ENCODE results near the gene MYH9.

GRCh38 chr22:36300396-36301212 is 87.2 kb downstream of the MYH9 start:
- TF ChIP-seq, protein P1, sequence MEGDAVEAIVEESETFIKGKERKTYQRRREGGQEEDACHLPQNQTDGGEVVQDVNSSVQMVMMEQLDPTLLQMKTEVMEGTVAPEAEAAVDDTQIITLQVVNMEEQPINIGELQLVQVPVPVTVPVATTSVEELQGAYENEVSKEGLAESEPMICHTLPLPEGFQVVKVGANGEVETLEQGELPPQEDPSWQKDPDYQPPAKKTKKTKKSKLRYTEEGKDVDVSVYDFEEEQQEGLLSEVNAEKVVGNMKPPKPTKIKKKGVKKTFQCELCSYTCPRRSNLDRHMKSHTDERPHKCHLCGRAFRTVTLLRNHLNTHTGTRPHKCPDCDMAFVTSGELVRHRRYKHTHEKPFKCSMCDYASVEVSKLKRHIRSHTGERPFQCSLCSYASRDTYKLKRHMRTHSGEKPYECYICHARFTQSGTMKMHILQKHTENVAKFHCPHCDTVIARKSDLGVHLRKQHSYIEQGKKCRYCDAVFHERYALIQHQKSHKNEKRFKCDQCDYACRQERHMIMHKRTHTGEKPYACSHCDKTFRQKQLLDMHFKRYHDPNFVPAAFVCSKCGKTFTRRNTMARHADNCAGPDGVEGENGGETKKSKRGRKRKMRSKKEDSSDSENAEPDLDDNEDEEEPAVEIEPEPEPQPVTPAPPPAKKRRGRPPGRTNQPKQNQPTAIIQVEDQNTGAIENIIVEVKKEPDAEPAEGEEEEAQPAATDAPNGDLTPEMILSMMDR (IDR thresholded peaks at IDR 0.05), result no peak
- no peak for TF ChIP-seq POLR2A (IDR thresholded peaks at IDR 0.05)

Data from esophagus squamous epithelium (tissue), 4 donors.